GM21367 (cell line): ENCODE measurements around the gene ERBB4.
"Not testable (repeated sequence)": the region's sequence is repeated elsewhere in the genome, so short reads cannot be mapped to it uniquely, and the experiment has no call there.

Experiments
- ATAC-seq: cut with Tn5 transposase; IDR thresholded peaks from one replicate; pipeline ENCODE4 v1.9.1; 2021; ENCODE audit not compliant: unreplicated experiment

Gene ERBB4

GRCh38 chr2:211762479-211762878 lies 776.1 kb downstream of the ERBB4 start:
- ATAC-seq: no peak

GRCh38 chr2:211760103-211760502 lies 778.5 kb downstream of the ERBB4 start:
- no peak for ATAC-seq

- no peak for ATAC-seq
Measured at GRCh38 chr2:211756266-211756665, 782.3 kb downstream of the ERBB4 start.

GRCh38 chr2:211755187-211755586 lies 783.4 kb downstream of the ERBB4 start:
- ATAC-seq: no peak

GRCh38 chr2:211751848-211752247 lies 786.8 kb downstream of the ERBB4 start:
- no peak for ATAC-seq

- ATAC-seq: no peak
Measured at GRCh38 chr2:211748339-211748738, 790.3 kb downstream of the ERBB4 start.

GRCh38 chr2:211745295-211746097 lies 793.1 kb downstream of the ERBB4 start:
- peak; percentile 90 for ATAC-seq

- ATAC-seq: no peak
Measured at GRCh38 chr2:211744379-211744778, 794.2 kb downstream of the ERBB4 start.

- no peak for ATAC-seq
Measured at GRCh38 chr2:211741966-211742365, 796.6 kb downstream of the ERBB4 start.

- ATAC-seq: no peak
Measured at GRCh38 chr2:211737282-211737681, 801.3 kb downstream of the ERBB4 start.

GRCh38 chr2:211730215-211730614 lies 808.4 kb downstream of the ERBB4 start:
- ATAC-seq: no peak

- ATAC-seq: no peak
Measured at GRCh38 chr2:211729433-211729832, 809.2 kb downstream of the ERBB4 start.

- ATAC-seq: no peak
Measured at GRCh38 chr2:211724933-211725332, 813.7 kb downstream of the ERBB4 start.

GRCh38 chr2:211723398-211723797 lies 815.2 kb downstream of the ERBB4 start:
- no peak for ATAC-seq

- no peak for ATAC-seq
Measured at GRCh38 chr2:211722928-211723327, 815.7 kb downstream of the ERBB4 start.

GRCh38 chr2:211721874-211722273 lies 816.7 kb downstream of the ERBB4 start:
- not testable (repeated sequence) for ATAC-seq

GRCh38 chr2:211709389-211709788 lies 829.2 kb downstream of the ERBB4 start:
- no peak for ATAC-seq

- no peak for ATAC-seq
Measured at GRCh38 chr2:211692689-211693088, 845.9 kb downstream of the ERBB4 start.

- ATAC-seq: no peak
Measured at GRCh38 chr2:211690736-211691135, 847.9 kb downstream of the ERBB4 start.

- ATAC-seq: no peak
Measured at GRCh38 chr2:211688196-211688595, 850.4 kb downstream of the ERBB4 start.

GRCh38 chr2:211674715-211675114 lies 863.9 kb downstream of the ERBB4 start:
- no peak for ATAC-seq

- ATAC-seq: no peak
Measured at GRCh38 chr2:211673133-211673905, 865.3 kb downstream of the ERBB4 start.
